GM18502 (cell line): ENCODE measurements around the gene ZBTB37.
"Not testable (repeated sequence)": the region's sequence is repeated elsewhere in the genome, so short reads cannot be mapped to it uniquely, and the experiment has no call there.

ENCODE experiments used
- ATAC-seq: cut with Tn5 transposase; IDR thresholded peaks from one replicate; pipeline ENCODE4 v1.9.1; 2021; ENCODE audit warnings: mild to moderate bottlenecking; ENCODE audit not compliant: unreplicated experiment, poor library complexity

ZBTB37 gene

DNA sequence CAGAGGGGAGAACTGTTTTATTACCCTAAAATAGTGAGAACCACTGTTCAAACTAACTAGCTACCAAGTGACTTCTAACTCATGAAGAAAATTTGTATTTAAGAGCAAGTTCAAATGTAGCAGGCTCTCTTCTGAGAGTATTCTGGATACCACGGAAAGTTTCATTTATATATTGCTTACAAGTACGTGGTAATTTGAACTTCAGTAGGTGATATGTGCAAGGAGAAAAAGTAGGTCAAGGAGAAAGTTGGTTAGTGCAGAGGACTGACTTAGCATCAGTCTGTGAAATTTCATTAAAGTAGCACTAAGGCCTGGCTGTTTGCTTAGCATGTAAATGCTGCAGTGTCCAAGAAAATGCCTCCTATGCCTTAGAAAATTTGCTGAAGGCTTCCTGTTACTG, 32.2 kb downstream of the ZBTB37 start:
- ATAC-seq: no peak

DNA sequence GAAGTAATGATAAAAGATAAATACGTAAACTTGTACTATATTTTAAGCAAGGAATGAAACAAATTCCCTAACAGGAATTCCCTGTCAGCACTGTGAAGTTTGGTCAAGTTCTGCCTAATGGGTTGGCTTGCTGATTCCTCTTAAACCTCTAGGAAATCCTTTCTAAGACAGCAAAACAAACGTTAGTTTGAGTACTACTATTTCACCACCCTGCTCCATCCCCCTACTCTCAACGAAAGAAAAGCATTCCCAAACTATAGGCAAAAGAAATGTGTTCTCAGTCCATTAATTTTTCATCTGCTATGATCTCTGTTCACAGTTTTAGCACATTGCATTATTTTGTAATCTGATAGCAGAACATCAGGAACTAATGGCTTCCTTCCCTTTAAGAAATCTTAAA, 32.8 kb downstream of the ZBTB37 start:
- ATAC-seq: no peak

DNA sequence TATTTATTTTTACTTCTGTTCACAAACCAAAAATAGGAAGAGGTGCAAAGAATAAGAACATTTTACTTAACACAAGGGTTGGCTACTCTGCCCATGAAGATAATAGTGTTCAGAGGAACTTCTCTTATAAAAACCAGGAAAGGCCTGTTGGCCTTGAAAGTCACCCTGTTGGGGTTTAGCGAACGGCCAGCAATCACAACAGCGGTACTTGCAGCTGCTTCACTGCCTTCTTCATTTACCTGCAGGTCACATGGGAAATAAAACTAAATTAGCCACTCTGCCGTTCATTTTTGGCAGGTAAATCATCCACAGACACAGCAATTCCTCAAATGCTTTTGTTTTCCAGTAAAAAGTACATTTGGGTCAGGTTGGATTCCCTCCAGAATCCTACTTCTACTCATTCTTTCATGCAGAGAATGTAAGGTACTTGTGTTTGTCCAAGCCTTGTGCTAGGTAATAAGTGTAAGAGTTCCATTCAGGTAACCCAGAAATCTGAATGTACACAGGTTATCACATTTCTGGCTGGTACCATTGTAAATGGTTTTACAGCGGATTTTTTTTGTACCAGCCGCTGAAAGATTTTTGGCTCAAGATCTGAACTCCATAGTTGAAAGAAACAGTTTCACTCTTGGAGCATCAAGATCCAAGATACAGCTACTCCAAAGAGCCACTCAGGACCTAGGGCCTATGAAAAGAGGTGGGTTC, 35.8 kb downstream of the ZBTB37 start:
- ATAC-seq: no peak

DNA sequence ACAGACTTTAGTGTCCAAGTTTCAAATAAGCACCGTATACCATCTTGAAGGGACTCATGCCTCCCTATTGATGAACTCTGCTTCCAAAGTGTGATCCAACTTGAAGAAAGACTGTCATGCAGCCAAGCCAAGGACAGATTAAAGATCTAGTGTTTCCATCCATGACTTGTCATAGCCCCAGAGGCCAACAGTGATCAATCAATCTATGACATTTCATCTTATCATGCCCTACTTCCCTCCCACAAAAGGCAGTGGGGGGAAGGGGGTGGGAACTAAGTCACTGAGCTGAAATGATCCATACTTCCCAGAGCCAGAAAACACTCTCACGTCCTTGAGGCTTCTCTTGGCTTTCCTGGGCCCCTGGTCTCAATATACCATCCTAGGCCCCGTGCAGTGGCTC, 44.9 kb downstream of the ZBTB37 start:
- ATAC-seq: no peak

DNA sequence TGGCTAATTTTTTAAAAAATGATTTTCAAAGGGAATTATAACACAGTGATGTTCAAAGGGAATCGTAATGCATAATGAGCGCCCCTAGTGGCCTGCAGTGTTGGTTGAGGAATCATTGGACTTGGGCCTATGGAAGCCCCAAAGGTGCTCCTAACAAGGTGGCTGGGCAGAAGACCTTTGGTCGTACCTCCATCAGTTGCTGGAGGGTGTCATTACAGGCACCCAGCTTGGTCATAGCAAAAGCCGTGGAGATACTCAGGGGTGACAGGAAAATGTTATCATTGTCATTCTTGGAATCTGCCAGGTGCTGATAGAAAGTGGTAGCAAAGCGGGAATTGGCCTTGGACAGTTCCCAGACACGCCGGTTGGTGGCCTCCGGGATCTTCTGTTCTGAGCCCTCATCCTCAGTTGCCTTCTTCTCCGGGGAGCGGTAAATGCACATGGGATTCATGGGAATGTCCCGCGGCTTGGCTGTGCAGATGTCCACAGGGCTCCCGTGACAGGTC, 46.2 kb downstream of the ZBTB37 start:
- ATAC-seq: no peak

DNA sequence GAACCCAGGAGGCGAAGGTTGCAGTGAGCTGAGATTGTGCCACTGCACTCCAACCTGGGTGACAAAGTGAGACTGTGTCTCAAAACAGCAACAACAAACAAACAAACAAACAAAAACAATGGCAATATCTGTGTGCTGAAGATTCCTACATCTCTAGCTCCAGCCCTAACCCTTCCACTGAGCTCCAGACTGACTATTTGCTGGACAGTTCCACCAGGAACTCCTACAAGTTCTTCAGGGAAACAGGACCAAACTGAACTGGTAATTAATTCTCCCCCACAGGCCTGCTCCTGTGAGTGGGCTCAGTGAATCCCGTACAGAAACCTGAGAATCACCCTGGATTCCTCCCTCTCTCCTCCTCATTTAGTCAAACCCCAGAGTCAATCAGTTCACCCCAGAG, 47.4 kb downstream of the ZBTB37 start:
- ATAC-seq: no peak

DNA sequence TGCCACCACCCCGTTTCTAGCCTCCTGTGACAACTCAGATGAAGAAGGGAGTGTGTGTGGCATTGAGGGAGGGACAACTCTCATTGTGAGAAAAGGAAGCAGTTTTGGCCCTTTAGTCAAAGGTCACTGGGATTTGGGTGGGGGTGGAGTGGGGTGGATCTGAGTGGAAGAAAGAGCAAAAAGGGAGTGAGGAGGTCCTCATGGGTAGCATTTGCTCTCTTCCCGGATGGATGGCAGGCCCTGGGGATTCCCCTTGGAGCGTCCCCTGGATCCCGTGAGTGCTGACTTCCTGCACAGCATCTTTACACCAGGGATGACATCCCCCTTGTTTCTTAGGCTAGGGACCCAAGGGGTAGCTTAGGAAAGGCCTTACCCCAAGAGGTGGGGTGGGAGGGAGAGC, 48.5 kb downstream of the ZBTB37 start:
- ATAC-seq: no peak

DNA sequence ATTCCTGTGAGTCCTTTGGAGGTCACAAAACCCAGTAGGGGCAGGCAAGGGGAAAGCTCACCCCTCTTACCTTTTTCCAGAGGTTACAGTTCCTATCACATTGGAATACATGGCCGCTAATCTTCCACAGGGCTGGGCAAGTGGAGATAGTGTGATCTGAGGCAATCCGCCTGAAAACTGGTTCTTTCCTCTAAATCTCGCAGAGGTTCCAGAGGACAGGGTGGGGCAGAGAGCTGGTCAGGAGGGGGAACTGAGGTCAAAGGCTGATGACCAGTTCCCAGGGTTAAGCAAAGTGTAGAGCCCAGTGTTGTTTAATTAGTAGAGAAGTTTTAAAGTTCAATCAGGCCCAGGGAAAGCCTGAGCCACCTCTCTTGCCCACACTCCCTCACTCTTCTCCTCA, 49.0 kb downstream of the ZBTB37 start, which contains the start of gene SERPINC1:
SERPINC1 (minus strand) TSS at position 179 of the 400 bp plus-strand sequence; CDS start at position 111, 68 bp downstream.
- no peak for ATAC-seq

DNA sequence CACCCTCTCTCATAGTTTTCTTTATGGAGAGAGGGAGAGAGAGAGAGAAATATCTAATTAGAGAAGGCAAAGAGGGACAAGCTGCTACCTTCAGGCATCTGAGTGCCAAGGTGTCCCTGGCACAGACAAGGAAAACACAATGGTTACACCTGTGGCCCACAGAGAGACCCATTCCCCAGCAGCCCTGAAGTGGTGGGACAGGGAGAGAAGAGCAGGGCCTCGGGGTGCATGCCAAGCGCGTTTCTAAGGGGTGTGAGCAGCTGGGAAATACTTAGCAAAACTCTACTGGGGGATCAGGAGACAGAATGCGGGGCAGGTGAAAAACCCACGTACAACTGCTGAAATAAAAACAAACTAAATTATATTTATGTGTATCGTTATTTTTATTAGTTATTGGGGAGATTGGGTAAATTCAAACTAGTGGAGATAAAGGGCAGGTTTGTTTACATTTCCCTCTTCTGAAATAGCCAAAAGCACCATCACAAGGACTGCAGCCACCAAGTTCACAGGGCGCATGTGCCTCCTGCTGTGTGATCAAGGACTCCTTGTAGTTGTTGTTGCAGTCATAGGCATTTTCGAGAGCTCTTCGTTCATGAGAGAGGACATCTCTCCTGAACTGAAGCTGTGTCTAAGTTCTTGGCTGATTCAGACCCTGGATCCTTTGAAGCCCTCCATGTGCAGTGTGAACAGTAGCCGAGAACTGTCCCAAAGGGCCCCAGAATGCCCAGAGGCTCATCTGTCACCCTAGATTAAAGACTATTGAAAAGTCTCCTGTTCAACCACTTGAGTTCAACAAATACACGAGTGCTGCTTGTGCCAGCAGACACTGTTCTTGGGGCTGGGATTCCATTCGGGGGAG, 49.7 kb downstream of the ZBTB37 start:
- ATAC-seq: no peak

DNA sequence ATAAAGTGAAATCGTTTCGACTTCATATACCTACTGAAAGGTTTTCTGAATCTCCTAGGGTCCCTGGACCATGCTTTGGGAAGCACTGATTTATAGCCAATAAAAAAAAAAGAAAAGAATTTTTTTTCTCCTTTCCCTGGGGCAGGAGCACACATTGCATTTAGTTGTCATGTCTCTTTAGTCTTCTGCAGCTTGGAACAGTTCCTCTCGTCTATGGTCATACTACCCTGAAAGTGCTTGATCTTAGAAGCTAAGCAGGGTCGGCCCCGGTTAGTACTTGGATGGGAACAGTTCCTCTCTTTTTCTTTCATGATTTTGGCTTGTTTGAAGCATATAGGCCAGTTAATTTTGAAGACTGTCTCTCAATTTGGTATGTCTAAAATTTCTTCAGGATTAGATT, 52.7 kb downstream of the ZBTB37 start:
- ATAC-seq: no peak

DNA sequence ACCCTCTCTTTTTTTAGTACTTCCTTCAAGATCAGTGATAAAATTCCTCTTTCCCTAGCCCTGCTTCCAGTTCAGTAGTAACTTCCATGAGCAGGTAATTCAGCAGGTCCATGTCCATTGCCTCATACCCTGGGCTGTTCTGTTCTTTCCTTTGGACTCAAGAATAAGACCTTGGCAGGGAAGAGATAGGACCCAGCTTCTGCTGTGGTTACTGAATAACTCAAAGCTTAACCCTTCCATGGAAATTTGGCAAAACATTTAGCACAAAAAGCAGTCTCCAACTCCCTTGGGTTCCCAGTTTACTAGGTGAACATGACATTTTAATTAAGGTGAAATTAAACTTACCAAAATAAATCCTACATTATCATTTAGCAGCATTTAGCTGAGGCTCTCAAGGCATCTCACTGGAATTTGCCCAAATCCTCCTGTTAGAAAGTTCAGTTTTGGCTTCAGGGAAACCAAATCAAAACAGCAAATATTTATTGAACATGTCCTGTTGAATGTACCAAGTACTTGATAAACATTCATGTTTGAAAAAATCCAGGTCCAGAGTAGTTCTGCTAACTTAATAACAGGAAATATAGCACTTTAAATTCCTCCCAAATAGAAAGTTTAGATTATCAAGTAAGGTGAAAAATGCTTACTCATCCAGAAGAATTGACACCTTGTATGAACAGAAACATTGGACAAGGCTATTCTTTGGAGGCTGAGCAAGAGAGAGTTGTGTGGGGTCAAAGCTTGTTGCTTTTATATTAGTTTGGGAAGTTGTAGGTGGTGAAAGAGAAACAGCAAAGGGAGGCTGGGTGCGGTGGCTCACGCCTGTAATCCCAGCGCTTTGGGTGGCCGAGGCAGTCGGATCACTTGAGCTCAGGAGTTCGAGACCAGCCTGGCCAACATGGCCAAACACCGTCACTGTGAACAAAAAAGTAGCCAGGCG, 57.4 kb downstream of the ZBTB37 start:
- no peak for ATAC-seq

DNA sequence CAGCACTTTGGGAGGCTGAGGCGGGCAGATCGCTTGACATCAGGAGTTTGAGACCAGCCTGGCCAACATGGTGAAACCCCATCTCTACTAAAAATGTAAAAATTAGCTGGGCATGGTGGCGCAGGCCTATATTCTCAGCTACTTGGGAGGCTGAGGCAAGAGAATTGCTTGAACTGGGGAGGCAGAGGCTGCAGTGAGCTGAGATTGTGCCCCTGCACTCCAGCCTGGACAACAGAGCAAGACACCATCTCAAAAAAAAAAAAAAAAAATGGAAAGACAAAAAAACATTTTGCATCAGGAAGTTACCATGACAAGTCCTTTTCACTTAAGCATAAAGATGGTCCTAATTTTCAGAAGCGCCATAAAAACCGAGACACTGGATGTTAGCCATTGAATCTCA, 62.4 kb downstream of the ZBTB37 start:
- not testable (repeated sequence) for ATAC-seq

DNA sequence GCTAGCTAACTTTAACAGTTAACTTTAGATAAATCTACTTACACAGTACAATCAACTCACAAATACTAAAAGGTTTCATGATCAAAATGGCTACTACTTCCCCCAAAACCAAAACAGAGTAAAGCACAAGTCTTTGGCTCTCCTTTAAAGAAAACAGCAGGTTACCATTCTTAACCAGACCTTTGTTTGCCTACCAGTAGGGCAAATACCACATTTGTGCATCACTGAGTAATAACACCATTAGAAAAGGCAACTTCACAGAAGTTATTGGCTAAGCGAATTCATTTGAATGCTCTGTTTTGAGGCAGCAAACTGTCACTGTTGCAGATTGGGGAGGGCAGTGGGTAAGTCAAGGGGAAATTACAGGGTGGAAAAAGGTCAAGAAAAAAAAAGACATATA, 66.3 kb downstream of the ZBTB37 start:
- no peak for ATAC-seq

DNA sequence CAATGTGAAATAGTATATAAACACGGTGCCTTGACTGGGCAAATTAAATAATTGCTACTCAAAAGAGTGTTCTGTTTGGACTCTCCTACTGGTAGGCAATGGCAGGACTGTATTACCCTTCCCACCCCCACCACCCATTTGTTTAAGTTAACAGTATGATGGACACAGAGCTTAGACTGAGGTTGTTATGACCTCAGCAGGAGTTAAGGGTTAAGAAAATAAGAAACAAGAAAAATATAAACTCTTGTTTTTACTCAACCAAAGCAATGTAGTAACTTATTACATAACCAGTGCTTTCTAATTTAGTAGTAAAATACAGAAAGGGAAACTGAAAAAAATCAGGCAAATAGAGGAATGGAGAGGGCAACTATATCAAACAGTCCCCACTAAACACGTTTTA, 68.9 kb downstream of the ZBTB37 start:
- ATAC-seq: no peak

DNA sequence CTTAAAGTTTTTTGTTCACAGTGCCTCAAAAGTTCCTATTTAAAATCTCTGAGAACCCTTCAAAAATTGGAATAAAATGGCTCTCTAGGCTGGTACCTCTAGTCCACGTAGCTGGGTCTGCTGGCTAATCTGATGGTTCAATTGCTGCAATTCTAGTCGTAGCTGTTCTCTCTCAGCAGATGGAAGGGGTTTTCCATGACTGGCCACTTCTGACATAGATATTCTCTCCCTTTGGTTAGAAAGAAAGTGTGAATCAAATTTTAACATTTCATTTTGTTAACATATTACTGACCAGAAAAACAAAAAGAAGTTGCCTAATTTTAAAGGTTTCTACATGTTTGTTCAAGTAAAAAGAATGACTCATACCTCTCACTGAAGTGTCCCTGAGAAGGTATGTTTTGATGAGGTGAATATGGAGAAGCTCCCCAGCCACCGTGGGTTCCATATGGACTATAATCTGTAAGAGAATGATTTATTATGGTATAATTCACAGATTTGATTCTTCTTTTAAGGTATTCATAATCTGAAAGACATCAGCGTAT, 78.3 kb downstream of the ZBTB37 start:
- no peak for ATAC-seq

DNA sequence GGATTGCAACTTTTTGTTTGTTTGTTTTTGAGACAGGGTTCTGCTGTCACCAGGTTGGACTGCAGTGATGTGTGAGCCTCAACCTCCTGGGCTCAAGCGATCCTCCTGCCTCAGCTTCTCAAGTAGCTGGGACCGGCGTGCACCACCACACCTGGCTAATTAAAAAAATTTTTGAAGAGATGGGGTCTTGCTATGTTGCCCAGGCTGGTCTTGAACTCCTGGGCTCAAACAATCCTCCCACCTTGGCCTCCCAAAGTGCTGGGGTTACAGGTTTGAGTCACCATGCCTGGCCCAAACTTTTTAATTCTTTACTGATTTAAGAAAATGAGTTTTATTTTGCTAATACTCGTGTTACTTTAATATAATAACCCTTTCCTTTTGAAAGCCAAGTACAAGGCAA, 80.4 kb downstream of the ZBTB37 start:
- no peak for ATAC-seq
